Measurements from ENCODE around the gene ABCC11.
A peak's percentile ranks its signal among the peaks of the same experiment; 100 is the strongest.

The ABCC11 gene

GRCh38 chr16:48247311-48247710 lies at the start of gene ABCC11:
Gene ABCC11, minus strand, starts transcription at chr16:48247539. Its CDS starts 15,618 bp downstream, at chr16:48231921.
- no peak for DNase-seq

- no peak for DNase-seq
Measured at GRCh38 chr16:48295488-48296281, 48.3 kb upstream of the ABCC11 start.

DNA sequence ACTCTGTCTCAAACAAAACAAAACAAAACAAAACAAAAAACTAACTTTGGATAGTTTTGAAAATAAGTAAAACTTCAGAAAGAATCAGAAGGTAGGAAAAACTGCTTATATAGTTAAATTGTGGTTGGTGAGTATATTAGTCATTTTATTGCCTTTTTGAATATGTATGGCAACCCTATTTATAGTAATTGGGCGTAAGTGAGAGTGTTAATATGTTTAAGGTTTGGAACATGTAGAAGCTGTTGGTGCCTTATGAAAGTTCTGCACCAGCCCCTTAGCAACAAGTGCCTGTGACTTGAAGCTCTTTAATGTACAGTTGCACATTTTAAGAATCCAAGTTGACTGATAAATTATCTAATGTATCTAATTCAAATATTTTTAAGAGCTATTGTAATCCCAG lies 47.4 kb upstream of the ABCC11 start:
- DNase-seq, result no peak

- no peak for DNase-seq
Measured at GRCh38 chr16:48292452-48292851, 45.1 kb upstream of the ABCC11 start.

- no peak for DNase-seq
Measured at GRCh38 chr16:48291754-48292153, 44.4 kb upstream of the ABCC11 start.

DNA sequence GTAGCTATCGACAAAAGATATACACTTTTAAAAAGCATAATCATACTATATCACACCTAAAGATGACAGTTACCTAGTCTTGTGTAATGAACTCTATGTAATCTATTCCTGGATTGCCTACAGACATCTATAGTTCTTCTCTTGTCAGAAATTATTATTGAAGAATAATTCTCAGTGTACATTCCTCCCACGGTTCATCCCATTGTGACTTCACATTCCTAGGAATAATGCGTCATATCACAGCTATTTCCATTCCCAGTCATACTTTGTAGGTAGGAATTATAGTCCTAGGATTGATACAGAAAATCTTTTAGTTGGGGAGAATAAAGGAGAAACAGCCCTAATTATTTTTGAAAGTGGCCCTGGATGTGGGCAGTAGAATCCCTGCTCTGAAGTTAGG lies 44.0 kb upstream of the ABCC11 start:
- no peak for DNase-seq

DNA sequence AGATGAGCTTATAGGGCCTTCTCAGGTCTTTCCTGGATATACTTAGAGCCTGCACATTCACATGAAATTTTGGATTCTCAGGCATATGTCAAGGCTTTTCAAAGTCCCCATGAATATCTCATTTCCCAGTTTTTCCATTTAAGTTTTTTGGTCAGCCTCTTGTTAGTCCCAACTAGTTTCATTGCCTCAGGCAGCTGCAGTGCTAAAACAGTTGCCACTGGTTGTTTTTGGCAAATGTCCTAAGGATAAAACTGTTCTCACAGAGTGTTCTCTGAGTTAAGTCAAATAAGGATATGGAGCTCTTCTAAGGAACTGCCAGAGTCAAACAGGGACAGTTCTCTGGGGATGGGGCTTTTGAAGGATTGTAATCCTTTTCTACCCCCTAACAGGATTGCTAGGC lies 39.9 kb upstream of the ABCC11 start:
- DNase-seq, result no peak

DNA sequence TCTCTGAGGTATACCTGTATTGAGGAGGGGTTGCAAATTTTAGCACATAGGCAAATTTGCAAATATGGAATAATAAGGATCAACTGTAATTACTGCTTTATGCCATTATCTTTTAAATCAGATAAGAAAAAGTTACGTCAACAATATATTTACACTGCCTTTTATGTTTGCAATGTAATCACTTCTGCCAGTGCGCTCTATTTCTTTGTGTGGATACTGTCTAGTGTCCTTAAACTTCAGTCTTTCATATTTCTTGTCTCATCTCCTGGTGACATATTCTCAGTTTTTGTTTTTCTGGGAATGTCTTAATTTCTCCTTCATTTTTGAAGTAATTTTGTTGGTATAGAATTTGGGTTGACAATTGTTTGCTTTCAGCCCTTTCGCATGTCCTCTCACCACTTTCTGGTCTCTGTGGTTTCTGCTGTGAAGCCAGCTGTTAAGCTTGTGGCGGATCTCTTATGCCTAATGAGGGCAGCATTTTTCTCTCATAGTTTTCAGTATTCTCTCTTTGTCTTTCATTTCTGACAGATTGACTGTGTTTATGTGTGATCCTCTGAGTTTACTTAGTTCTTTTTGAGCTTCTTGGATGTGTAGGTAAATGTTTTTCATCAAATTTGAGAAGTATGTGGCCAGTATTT lies 37.6 kb upstream of the ABCC11 start:
- DNase-seq, result peak; percentile 54

DNA sequence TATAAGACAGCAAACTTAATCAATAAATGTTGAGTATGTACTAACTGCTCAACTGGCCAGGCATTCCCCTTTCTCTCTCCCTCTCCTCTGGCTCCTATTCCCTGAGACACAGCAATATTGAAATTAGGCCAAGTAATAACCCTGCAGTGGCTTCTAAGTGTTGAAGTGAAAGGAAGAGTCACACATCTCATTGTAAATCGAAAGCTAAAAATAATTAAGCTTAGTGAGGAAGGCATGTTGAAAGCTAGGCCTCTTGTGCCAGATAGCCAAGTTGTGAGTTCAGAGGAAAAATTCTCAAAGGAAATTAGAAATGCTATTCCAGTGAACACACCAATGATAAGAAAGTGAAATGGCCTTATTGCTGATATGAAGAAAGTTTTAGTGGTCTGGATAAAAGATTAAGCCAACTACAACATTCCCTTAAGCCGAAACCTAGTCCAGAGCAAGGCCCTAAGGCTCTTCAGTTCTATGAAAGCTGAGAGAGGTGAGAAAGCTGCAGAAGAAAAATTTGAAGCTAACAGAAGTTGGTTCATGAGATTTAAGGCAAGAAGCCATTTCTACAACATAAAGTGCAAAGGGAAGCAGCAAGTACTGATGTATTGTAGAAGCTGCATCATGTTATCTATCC lies 35.4 kb upstream of the ABCC11 start:
- no peak for DNase-seq

DNA sequence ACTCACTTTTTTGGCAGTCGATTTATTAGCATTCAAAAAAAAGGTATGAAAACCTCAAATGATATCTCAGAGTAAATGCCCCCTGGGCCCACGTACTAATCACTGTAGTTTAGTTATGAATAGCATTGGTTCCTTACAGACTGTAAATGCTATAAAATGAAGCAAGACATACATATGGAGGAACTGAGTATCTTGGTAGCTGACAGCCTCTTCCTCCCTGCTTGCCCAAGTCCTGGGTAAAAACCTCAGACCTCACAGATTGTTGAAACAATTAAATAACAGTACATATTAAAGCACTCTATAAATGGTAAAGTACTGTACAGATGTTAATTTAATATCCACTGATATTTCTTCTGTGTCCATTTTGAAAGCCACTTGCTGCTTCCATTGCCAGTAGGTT lies 33.2 kb upstream of the ABCC11 start:
- peak; percentile 70 for DNase-seq

DNA sequence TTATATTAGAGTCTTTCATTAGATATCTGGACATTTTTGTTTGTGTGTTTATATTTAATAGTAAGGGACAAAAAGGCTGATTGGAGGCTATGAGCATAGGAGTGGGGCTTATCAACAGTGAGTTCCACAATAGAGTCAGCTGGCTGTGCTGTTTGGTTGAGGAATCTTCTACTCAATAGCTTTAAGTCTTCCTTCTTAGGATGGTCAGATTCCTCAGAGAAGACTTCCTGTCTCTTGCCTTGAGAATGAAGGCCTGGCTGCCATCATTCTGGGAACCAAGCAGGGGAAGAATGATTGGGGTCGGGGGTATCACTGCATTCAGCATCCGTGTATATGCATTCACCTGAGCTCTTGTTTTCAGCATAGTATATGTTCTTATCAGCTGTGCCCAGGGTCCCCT lies 31.9 kb upstream of the ABCC11 start:
- no peak for DNase-seq

GRCh38 chr16:48277158-48277557 lies 29.8 kb upstream of the ABCC11 start:
- no peak for DNase-seq

GRCh38 chr16:48276102-48276501 lies 28.8 kb upstream of the ABCC11 start:
- DNase-seq, result no peak

GRCh38 chr16:48274476-48274875 lies 27.1 kb upstream of the ABCC11 start:
- no peak for DNase-seq

GRCh38 chr16:48272837-48273421 lies 25.6 kb upstream of the ABCC11 start:
- no peak for DNase-seq

DNA sequence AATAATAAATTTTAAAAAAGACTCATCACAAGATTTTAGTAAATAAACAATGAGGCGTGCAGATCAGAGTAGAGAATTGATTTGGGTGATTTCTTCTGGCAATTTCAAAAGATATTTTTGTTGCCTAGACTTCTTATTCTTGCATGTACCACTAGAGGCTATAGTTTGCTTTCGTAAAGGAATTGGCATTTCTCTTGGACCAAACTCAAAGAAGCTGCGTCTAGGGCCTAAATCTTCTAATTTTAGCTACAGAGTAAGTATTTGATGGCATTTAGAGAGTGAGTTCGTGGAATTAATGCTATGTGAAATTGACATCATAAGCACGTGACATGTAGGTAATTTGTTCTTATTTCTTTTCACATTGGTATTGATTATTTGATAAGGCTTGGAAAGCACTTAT lies 24.4 kb upstream of the ABCC11 start:
- no peak for DNase-seq

- DNase-seq, result no peak
Measured at GRCh38 chr16:48269011-48269410, 21.7 kb upstream of the ABCC11 start.

DNA sequence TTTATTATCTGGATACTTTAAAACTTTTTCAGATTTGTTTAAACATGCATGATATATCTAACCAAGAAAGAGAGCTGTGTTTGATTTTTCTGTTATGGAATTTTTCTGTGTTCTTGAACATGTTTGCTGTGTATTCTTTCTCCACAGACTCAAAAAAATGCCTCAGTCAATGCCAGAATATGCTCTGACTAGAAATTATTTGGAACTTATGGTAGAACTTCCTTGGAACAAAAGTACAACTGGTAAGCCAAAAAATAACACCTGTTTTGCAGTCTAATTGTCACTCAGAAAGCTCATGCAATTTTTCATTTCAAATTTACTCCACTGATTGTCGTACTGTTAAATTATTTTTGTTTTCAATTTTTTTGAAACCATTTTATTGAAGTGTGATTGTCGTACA lies 15.3 kb upstream of the ABCC11 start:
- DNase-seq, result no peak

DNA sequence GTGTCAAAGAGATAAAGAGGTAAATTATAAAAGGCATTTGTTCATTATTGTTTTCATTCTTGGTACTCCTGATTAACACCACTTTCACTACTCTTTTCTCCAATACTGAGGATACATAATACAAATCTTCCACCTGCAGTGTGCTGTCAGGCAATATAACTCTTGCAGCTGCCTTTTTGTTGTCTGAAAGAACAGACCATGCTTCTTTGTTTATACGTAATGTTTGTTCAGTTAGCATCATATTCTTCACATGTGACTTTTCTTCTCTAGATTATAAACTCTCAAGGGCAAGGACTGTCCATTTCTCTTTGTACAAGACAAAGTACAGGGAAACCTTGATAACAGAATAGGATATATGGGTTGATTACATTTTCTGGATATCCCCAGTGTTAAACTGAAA lies 14.2 kb upstream of the ABCC11 start:
- no peak for DNase-seq

- DNase-seq, result no peak
Measured at GRCh38 chr16:48256579-48257177, 9.3 kb upstream of the ABCC11 start.

GRCh38 chr16:48252013-48252412 lies 4.7 kb upstream of the ABCC11 start:
- no peak for DNase-seq

DNA sequence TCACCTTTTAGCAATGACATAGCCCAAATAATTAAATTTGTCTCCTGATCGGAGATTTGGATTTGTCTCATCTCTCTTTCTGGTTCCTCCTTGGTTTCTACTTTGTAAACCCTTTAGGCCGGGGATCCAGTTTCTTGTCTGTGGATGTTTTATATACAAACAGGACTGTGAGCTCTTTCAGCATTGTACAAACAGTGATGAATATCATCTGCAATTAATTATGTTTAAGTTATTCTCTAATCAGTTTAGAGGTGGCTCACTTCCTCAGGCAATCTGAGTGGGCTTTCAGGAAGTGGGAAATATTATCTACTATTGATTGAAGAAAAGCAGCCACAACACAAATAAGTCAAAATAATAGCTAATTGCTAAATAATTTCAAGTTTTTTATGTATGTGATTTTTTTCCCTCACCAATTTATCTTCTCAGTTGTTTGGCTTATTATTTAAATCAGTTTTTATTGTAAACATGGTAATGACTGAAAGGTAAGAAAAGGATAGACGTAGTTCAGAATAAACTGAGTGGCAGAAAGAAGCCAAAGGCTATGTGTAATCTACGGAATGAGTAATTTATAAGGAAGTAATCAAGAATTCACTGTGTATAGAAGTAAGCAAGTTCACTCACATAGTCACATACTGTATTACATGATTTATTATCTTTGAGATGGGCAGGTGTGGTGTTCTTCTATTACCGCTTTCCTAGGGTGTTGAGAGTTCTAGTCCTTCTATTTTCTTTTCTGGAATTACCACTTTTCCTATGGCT lies 3.4 kb upstream of the ABCC11 start:
- DNase-seq, result no peak

DNA sequence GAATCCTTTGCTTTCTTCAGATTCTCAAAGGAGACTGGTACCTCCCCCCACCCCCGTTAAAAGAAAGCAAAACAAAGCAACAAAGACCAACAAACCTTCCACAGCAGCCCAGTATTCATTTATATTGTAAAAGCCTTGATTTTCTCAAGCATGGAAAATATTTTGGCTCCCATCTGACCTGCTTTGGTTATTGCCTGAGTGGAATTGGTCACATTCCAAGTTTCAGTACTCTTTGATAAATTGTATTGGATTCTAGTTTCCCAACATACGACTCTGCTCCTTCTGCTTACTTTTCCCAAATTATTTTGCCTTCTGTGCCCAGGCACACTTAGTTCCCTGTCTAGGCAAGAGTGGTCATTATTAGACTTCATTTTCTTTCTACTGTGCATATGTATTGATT lies 1.3 kb downstream of the ABCC11 start:
- DNase-seq, result no peak
